Vagina (tissue), 2 donors: ENCODE data around the gene CLK2. TPM values are rescaled to one million over a fixed set of nuclear protein-coding genes. Genes with fewer than 3 reads are reported as not detected.

Experiments used
- DNase-seq, 2 donors: peaks; one replicate each; pipeline ENCODE4 v3.0.0-alpha.2; 2017; ENCODE audit errors: extremely low spot score in 2 of 2
- H3K27ac ChIP-seq: fragments of 200-600 bp; sonication (generic); one replicate; pipeline ENCODE4 v1.5.1; 2019
- H3K27me3 ChIP-seq: fragments of 200-600 bp; sonication (generic); one replicate; pipeline ENCODE4 v1.5.1; 2019
- H3K36me3 ChIP-seq, 2 donors: fragments of 200-600 bp; sonication (generic); one replicate each; pipeline ENCODE4 v1.5.1; 2017 to 2019
- H3K4me1 ChIP-seq: fragments of 200-600 bp; sonication (generic); one replicate; pipeline ENCODE4 v1.5.1; 2019
- H3K4me3 ChIP-seq, 2 donors: fragments of 200-600 bp; sonication (generic); 1 replicate in 1 of 2; 2 replicates in 1 of 2; pipeline ENCODE4 v1.5.1; 2016 to 2019
- H3K9me3 ChIP-seq: fragments of 200-600 bp; sonication (generic); one replicate; pipeline ENCODE4 v1.5.1; 2019
- POLR2A ChIP-seq, 2 donors: fragments of 450-650 bp; IDR thresholded peaks; one replicate each; pipeline ENCODE4 v1.6.1; 2017; ENCODE audit warnings: antibody characterized with exemption in 2 of 2, mild to moderate bottlenecking in 2 of 2, moderate library complexity in 2 of 2
- POLR2AphosphoS5 ChIP-seq, 2 donors: sonication (generic); formaldehyde crosslinking; IDR thresholded peaks; one replicate each; pipeline ENCODE4 v1.9.0; 2017; ENCODE audit warnings: antibody characterized with exemption in 2 of 2, mild to moderate bottlenecking in 2 of 2, low read depth in 1 of 2; ENCODE audit not compliant: insufficient read depth in 1 of 2
- intact Hi-C: fragments of 100-400 bp; cut with DNase I; formaldehyde crosslinking; loops from one replicate; pipeline ENCODE4 v1.15.1; 2023
- total RNA-seq: library from RNA; depleted of rRNA; stranded (reverse); fragments of >200 nt; gene quantifications from one replicate; pipeline ENCODE4 v1.2.3, GENCODE V29; 2016
- TF ChIP-seq, protein P1 (sequence below), 3 experiments: fragments of 450-650 bp in 2 of 3; fragments of 200-600 bp in 1 of 3; sonication (generic) in 1 of 3; IDR thresholded peaks; one replicate each; pipeline ENCODE4 v1.5.1; 2017 to 2019; ENCODE audit warnings: antibody characterized with exemption in 3 of 3, mild to moderate bottlenecking in 2 of 3, moderate library complexity in 2 of 3

CLK2 gene
- total RNA-seq, 1 donor from 2014 or later: 48.1 TPM

DNA sequence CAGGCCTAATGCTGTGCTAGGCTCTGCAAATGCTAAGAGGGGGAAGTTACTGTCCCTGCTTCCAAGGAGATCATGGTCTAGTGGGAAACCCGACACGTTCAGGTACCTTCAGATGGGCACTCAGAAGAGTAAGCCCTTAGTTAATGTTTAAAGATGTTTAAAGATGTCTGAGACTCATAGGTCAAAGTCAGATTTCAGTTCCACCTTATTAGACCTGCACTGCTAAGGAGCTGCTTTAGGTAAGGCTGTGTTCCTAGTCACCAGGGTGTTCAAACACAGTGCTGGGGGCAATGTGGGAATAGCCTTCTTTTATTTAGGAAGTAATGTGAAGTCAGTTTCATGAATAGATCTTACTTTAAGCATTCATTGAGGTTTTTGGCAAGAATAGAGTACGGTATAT is 43.6 kb upstream of the CLK2 start:
- Histone ChIP-seq H3K27me3 (no peaks in the 10 kb centered on the region), H3K27ac (no peak overlapping the region), H3K4me1 (peaks cover 22% of the 10 kb centered on the region), H3K9me3 (no peaks in the 10 kb centered on the region), H3K36me3 (peaks cover 0 to 6% of the 10 kb centered on the region in 2 donors), H3K4me3 (no peak overlapping the region)
- TF ChIP-seq POLR2A (IDR thresholded peaks at IDR 0.05): no peak
- no peak for TF ChIP-seq POLR2AphosphoS5 (IDR thresholded peaks at IDR 0.05; ENCODE audit: insufficient read depth in 1 of 2, low read depth in 1 of 2)
- TF ChIP-seq, protein P1, sequence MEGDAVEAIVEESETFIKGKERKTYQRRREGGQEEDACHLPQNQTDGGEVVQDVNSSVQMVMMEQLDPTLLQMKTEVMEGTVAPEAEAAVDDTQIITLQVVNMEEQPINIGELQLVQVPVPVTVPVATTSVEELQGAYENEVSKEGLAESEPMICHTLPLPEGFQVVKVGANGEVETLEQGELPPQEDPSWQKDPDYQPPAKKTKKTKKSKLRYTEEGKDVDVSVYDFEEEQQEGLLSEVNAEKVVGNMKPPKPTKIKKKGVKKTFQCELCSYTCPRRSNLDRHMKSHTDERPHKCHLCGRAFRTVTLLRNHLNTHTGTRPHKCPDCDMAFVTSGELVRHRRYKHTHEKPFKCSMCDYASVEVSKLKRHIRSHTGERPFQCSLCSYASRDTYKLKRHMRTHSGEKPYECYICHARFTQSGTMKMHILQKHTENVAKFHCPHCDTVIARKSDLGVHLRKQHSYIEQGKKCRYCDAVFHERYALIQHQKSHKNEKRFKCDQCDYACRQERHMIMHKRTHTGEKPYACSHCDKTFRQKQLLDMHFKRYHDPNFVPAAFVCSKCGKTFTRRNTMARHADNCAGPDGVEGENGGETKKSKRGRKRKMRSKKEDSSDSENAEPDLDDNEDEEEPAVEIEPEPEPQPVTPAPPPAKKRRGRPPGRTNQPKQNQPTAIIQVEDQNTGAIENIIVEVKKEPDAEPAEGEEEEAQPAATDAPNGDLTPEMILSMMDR (IDR thresholded peaks at IDR 0.05): no peak
- intact Hi-C loops: no loop called here
- no peak for DNase-seq

DNA sequence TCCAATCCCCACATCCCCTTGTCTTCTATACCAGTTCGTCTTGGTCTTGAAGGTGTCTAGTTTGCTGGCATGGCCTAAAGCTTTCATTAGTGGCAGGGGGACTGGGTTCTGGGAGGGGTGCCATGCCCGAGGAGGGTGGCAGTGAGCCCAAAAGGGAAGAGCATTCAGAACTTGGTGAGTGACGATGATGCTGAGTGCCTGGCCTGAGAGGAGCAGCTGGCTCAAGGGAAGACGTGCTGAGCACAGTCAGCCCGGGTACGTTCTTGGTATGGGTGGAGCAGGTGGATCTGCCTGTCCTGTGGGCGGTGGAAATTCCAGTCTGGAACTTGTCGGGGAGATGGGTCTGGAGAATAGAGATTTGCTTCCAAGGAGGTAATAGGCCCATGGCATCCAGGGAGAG is 40.0 kb upstream of the CLK2 start:
- H3K27me3 ChIP-seq: no peaks in the 10 kb centered on the region
- peaks cover 0 to 6% of the 10 kb centered on the region in 2 donors for H3K36me3 ChIP-seq
- no peak for DNase-seq
- intact Hi-C loops: no loop called here
- H3K4me3 ChIP-seq: no peak overlapping the region
- H3K27ac ChIP-seq: no peak overlapping the region
- peaks cover 19% of the 10 kb centered on the region for H3K4me1 ChIP-seq
- no peaks in the 10 kb centered on the region for H3K9me3 ChIP-seq
- TF ChIP-seq POLR2A (IDR thresholded peaks at IDR 0.05) (no peak), POLR2AphosphoS5 (IDR thresholded peaks at IDR 0.05; ENCODE audit: insufficient read depth in 1 of 2, low read depth in 1 of 2) (no peak)
- TF ChIP-seq, protein P1 (IDR thresholded peaks at IDR 0.05): no peak

DNA sequence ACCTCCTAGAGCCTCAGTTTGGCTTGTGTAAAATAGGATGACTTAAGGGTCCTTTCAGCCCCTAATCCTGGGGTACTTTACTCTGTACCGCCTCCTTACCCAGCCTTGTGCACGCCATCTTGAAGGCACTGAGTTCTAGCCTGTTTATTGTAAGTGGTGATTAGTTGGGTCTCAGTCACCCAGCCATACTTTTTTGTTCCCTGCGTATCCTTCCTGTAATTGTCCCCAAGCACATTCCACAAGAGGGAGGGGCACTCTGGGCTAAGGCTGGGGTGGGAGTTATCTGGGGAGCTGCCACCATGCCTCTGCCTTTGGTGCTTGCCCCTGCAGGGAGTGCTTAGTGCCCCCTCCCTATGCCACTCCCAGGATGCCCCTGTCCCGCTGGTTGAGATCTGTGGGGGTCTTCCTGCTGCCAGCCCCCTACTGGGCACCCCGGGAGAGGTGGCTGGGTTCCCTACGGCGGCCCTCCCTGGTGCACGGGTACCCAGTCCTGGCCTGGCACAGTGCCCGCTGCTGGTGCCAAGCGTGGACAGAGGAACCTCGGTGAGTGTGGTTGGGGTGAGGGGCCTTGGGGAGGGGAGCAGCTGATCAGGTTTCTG is 36.2 kb upstream of the CLK2 start:
- TF ChIP-seq POLR2AphosphoS5 (IDR thresholded peaks at IDR 0.05; ENCODE audit: insufficient read depth in 1 of 2, low read depth in 1 of 2): no peak
- TF ChIP-seq, protein P1 (IDR thresholded peaks at IDR 0.05): no peak
- TF ChIP-seq POLR2A (IDR thresholded peaks at IDR 0.05): no peak
- peaks cover 27% of the 10 kb centered on the region for H3K4me1 ChIP-seq
- peaks cover 0 to 6% of the 10 kb centered on the region in 2 donors for H3K36me3 ChIP-seq
- no peaks in the 10 kb centered on the region for H3K27me3 ChIP-seq
- peak overlapping the region; percentile 93 for H3K27ac ChIP-seq
- intact Hi-C loops: no loop called here
- no peak for DNase-seq
- H3K4me3 ChIP-seq: peak overlapping the region; percentile 72 to 75
- H3K9me3 ChIP-seq: no peaks in the 10 kb centered on the region

DNA sequence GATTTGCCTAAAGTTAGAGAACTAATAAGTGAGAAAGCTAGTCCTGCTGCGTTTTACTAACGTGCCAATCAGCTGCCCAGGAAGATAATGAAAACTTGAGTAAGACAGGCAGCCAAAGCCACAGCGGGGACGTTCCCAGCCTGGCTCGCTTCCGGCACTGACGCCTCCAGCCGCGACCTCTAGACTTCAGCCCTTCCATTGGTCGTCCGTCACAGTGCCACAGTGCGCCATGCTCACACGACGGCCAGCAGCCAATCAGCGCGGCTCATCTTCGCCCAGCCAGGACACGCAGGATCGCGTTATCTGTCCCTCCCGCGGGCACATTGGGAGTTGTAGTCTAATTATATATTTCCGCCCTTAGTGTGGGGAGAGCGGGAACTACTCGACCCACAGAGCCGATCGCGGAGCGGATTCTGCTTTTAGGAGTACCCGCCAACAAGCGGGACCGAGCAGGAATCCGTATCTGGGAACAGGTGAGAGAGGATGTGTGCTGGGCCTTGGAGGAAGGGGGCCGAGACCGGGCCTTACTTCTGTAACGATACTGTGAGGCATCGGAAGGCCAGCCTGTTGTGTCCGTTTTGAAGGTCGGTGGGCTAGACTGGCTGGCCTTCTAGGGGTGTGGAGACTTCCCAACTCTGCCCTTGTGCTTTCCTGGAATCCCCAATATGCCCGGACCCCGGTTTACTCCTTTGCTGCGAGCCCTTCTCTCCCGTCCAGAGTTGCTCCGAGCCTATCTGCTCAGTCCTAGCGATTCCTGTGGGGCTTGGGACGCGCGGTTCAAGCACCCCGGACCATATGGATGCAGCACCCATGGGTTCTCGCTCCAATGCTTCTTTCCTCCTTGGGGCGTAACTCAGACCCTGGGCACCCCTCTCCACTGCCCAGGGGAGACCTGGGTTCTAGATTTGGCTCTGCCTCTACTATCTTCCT is 35.5 kb upstream of the CLK2 start, which contains the start of gene FDPS:
TSS of gene FDPS (plus strand) at position 374 of the 930 bp plus-strand sequence. CDS start 924 bp downstream, outside the sequence.
- peak in 1 of 2 donors; percentile 99 for DNase-seq
- Histone ChIP-seq H3K4me1 (peaks cover 27% of the 10 kb centered on the region), H3K27ac (peak within 1 kb of the TSS; percentile 93), H3K9me3 (no peaks in the 10 kb centered on the region), H3K4me3 (peak within 1 kb of the TSS; percentile 72 to 75), H3K27me3 (no peaks in the 10 kb centered on the region), H3K36me3 (peaks cover 0 to 6% of the 10 kb centered on the region in 2 donors)
- intact Hi-C loops: no loop called here
- TF ChIP-seq POLR2AphosphoS5 (IDR thresholded peaks at IDR 0.05; ENCODE audit: insufficient read depth in 1 of 2, low read depth in 1 of 2) (peak; percentile 96 to 99), POLR2A (IDR thresholded peaks at IDR 0.05) (no peak)
- TF ChIP-seq, protein P1 (IDR thresholded peaks at IDR 0.05): peak in 2 of 3 experiments; percentile 15 to 49
